Dendritic cell treated with granulocyte-macrophage colony-stimulating factor and Interleukin-4, amounts not matched to agents 40 ng/mL and 50 ng/mL, for 4 days (primary cell): Measurements from ENCODE around the gene TEX2.

ENCODE experiments used
- H3K27ac Mint-ChIP-seq: one replicate; pipeline ENCODE4 v1.8.0; 2022; ENCODE audit warnings: mild to moderate bottlenecking, mixed read lengths
- H3K27me3 Mint-ChIP-seq: one replicate; pipeline ENCODE4 v1.8.0; 2022; ENCODE audit warnings: mild to moderate bottlenecking, mixed read lengths
- H3K36me3 Mint-ChIP-seq: one replicate; pipeline ENCODE4 v1.8.0; 2022; ENCODE audit warnings: low read depth, mixed read lengths
- H3K4me1 Mint-ChIP-seq: one replicate; pipeline ENCODE4 v1.8.0; 2022; ENCODE audit warnings: low read depth, mixed read lengths
- H3K4me3 Mint-ChIP-seq: one replicate; pipeline ENCODE4 v1.8.0; 2022; ENCODE audit warnings: mild to moderate bottlenecking, moderate library complexity, mixed read lengths
- H3K9me3 Mint-ChIP-seq: one replicate; pipeline ENCODE4 v1.8.0; 2022; ENCODE audit warnings: mixed read lengths
- intact Hi-C: fragments of 100-400 bp; cut with micrococcal nuclease; formaldehyde crosslinking; loops from one replicate; pipeline ENCODE4 v1.15.0; 2022

Gene TEX2

DNA sequence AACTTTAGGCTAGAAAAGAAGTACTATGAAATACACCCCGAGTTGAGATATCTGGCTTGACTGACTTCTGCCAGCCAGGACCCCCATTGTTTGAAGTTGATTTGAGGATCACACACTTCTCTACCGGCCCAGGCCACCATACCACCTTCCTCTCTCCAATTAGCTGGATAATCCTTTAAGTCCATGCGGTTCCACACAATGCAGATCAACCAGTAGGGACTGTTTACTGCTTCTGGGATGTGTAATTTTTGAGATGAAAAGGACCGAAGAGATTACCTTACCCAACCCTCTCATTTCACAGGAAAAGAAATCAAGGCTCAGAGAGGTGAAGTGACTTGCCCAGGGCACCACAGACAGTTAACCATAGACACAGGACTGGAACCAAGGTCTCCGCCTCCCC lies 153.7 kb downstream of the TEX2 start:
- H3K27ac Mint-ChIP-seq, result no peak overlapping the region
- H3K4me3 Mint-ChIP-seq, result no peak overlapping the region
- peaks cover 1% of the 10 kb centered on the region for H3K27me3 Mint-ChIP-seq
- intact Hi-C loops, result no loop called here
- peaks cover 46% of the 10 kb centered on the region for H3K4me1 Mint-ChIP-seq
- H3K36me3 Mint-ChIP-seq, result peaks cover 11% of the 10 kb centered on the region
- no peaks in the 10 kb centered on the region for H3K9me3 Mint-ChIP-seq

DNA sequence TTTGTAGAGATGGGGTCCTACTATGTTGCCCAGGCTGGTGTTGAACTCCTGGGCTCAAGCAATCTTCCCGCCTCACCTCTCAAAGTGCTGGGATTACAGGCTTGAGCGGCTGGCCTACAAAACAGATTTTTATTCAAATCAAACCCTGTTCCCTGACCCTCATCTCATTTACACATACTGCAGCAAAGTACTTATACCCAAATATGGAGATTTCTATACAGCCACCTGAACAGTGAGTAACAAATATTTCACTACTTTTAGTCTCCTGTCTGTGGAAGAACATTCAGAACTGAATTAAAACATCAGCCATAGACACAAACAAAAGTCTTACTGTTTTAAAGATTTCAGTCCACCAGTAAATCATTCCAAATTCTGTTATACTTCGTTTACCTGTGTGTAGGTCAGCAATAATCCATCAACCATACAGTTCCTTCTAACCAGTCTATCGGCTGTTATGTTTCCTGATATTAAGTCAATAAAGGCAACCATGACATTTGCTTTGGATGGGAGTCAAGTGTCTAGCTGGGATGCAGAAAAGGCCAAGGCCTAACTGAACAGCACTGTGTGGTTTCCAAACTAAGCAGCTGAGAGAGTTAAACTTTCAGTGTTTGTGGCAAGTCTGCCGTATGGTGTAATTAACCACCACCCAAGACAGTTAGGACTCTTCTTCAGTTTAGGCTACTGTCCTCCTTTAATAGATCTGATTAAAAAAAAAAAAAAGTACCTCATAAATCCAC lies 155.4 kb downstream of the TEX2 start:
- Mint-ChIP-seq H3K4me3 (no peak overlapping the region), H3K9me3 (no peaks in the 10 kb centered on the region), H3K4me1 (peaks cover 51% of the 10 kb centered on the region), H3K27me3 (peaks cover 1% of the 10 kb centered on the region), H3K27ac (no peak overlapping the region), H3K36me3 (peaks cover 5% of the 10 kb centered on the region)
- intact Hi-C loops, result no loop called here

DNA sequence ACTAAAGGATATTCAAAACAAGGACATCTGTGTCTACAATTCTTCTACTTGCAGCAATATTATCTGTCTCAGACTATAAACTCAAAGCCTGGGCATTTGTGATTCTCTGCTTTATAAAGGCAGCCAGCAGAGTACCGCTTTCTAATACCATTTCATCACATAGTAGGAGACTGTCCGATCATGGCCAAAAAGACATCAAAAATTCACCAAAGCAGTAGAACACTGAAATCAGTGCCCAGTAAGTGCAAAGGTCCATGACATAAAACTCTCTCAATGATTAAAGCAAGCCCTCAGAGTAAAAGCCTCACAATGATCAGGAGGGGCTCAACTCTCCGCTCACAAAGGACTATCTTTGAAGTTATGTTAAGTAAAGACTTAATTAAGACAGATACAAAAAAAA lies 156.1 kb downstream of the TEX2 start:
- H3K4me3 Mint-ChIP-seq, result no peak overlapping the region
- peaks cover 1% of the 10 kb centered on the region for H3K27me3 Mint-ChIP-seq
- H3K36me3 Mint-ChIP-seq, result peaks cover 2% of the 10 kb centered on the region
- peaks cover 46% of the 10 kb centered on the region for H3K4me1 Mint-ChIP-seq
- intact Hi-C loops, result no loop called here
- no peaks in the 10 kb centered on the region for H3K9me3 Mint-ChIP-seq
- no peak overlapping the region for H3K27ac Mint-ChIP-seq

DNA sequence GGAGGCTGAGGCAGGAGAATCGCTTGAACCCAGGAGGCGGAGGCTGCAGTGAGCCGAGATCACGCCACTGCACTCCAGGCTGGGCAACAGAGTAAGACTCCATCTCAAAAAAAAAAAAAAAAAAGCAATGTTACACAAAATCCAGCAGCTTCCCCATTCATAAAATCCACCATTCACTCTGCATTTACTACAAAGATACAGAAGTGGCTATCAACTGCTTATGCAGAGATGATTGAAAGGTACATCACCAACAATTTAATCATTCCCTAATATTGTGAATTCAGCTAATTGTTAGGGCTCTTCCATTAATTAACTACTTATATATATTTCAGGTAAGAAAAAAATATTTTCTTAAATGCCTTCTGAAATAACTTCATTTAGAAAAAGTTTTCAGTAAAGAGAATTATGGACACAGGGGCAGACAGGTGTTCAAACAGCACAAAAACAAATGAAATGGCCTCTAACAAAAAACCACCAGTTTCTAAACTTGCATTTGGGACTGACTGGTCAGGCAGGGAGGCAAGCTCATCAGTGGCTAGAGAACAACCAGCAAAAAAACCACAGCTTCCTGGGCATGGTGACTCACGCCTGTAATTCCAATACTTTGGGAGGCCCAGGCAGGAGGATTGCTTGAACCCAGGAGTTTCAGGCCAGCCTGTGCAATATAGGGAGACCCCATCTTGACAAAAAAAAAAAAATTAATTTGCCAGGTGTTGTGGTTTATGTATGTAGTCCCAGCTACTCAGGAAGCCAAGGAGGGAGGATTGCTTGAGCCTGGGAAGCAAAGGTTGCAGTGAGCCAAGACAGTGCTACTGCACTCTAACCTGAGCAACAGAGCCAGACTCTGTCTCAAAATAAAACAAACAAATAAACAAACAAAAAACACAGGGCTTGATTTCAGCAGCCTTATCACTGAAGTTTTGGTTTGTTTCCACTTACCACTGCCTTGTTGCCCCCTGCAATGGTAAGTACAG lies 159.4 kb downstream of the TEX2 start:
- intact Hi-C loops, result no loop called here
- H3K9me3 Mint-ChIP-seq, result no peaks in the 10 kb centered on the region
- no peaks in the 10 kb centered on the region for H3K36me3 Mint-ChIP-seq
- no peak overlapping the region for H3K4me3 Mint-ChIP-seq
- H3K4me1 Mint-ChIP-seq, result peaks cover 27% of the 10 kb centered on the region
- no peak overlapping the region for H3K27ac Mint-ChIP-seq
- peaks cover 1% of the 10 kb centered on the region for H3K27me3 Mint-ChIP-seq

DNA sequence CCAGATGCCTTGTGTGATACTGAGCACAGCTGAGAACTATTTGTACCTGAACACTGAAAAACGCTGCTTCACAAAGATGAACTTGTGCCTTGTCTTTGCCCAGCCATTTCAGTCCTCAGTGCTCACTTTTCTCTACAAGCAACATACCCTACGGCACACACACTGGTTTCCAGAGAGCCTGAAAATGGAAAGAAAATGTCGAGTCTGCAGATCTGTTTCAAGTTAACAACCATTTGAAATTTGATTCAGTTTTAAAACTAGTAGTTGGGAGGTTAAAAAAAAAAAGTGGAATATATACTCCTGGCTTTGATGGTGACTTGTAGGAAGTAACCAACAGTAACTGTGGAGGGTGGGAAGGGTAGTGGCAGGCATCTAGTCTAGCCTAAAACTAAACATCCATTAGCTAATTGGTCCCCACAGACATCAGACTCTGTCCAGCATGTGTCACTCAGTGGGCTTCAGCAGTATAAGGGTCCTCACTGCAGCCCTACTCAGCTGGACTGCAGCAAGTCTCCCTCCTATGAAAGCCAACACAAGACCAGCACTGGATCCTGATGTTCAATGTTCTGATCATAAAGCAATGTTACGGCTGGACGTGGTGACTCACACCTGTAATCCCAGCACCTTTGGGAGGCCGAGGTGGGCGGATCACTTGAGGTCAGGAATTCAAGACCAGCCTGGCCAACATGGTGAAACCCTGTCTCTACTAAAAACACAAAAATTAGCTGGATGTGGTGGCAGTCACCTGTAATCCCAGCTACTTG lies 160.3 kb downstream of the TEX2 start:
- H3K4me3 Mint-ChIP-seq, result no peak overlapping the region
- no peaks in the 10 kb centered on the region for H3K9me3 Mint-ChIP-seq
- H3K4me1 Mint-ChIP-seq, result peaks cover 27% of the 10 kb centered on the region
- intact Hi-C loops, result no loop called here
- H3K27me3 Mint-ChIP-seq, result peaks cover 1% of the 10 kb centered on the region
- H3K36me3 Mint-ChIP-seq, result peaks cover 5% of the 10 kb centered on the region
- no peak overlapping the region for H3K27ac Mint-ChIP-seq

DNA sequence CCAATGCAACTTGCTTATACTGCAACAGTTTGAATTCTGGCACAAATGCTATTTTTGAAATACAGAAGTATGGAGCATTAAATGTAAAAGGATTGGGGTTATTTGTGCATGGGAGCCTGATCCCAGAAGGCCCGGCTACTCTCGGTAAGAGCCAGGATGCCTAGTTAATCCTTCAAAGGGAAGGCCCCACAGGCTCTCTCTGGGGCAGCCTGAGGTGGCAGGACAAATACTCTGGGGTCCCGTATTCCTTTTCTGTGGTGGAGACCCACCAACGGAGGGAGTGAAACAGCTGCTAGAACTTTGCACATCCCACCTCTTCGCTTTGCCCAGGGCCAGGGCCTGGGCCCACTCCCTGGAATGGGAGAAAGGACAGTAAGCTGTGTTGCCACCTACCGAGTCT lies 163.5 kb downstream of the TEX2 start:
- no peak overlapping the region for H3K4me3 Mint-ChIP-seq
- intact Hi-C loops, result no loop called here
- H3K4me1 Mint-ChIP-seq, result peaks cover 26% of the 10 kb centered on the region
- H3K36me3 Mint-ChIP-seq, result peaks cover 34% of the 10 kb centered on the region
- no peak overlapping the region for H3K27ac Mint-ChIP-seq
- no peaks in the 10 kb centered on the region for H3K27me3 Mint-ChIP-seq
- H3K9me3 Mint-ChIP-seq, result no peaks in the 10 kb centered on the region
